ENCODE data around the gene METTL25. TPM values are rescaled to one million over a fixed set of nuclear protein-coding genes. Genes with fewer than 3 reads are reported as not detected.

METTL25 gene
- total and polyA plus RNA-seq, 2 of the 8 experiments (the other 6 are each of a cell fraction or from before 2014, with no cell fraction given) = 2.4 to 8.3 TPM

DNA sequence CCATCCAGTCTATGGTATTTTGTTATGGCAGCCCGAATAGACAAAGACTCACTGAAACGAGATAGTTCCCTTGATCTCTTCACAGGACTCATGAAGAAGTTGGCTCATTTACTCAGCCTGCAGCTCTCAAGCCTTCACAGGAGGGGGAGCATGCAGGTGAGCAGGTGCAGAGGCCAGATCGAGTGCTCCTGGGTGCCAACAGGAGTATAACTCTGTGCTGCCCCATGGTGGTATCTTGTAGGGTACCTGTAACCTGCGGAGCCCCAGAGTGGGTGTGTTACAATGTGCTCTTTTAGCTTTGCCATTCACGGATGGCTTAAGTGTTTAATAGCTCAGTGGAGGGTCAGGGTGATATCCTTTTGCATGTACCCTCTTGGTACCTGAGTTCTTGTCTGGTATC lies 159.5 kb downstream of the METTL25 start:
- DNase-seq (ENCODE audit: low read depth in 1 of 2, low spot score in 2 of 2) = no peak

More for the DNA sequence above, 159.5 kb downstream of the METTL25 start:
- H2BK15ac ChIP-seq (ENCODE audit: low read length) = no peak overlapping the region
- ChIA-PET POLR2A (ENCODE audit: partially characterized antibody) (no interaction called here), CTCF (ENCODE audit: partially characterized antibody) (interaction anchor here (0.6 to 4.4 kb wide), 11 partner anchors 9 to 1308 kb away, joined by 3 to 27 read pairs (median 4); partner anchors contain the start of genes CCDC59 and METTL25)
- H4K5ac ChIP-seq (ENCODE audit: insufficient read length, low read depth, low read length) = no peak overlapping the region
- WGBS, 2 experiments (ENCODE audit: extremely low coverage in 1 of 2, insufficient coverage in 1 of 2, insufficient read length in 1 of 2, insufficient replicate concordance in 2 of 2, low coverage in 1 of 2, low lambda C conversion rate in 2 of 2, missing lambda C conversion rate in 1 of 2) = 86% methylated on average over 5 of the region's 5 CpGs; no CpG with 5 or more reads in 1 of the 2 experiments
- no peak overlapping the region for H3K4me2 ChIP-seq (ENCODE audit: insufficient read depth in 1 of 2, low read depth in 2 of 2, low read length in 2 of 2)
- no peak overlapping the region for H2BK120ac ChIP-seq (replicated peaks; ENCODE audit: low read depth, low read length)
- no peak for FAIRE-seq
- H2BK5ac ChIP-seq (ENCODE audit: low read depth, low read length) = no peak overlapping the region
- H3K36me3 ChIP-seq (ENCODE audit: control insufficient read depth in 2 of 4, insufficient read depth in 4 of 4, low read length in 3 of 4) = no peaks in the 10 kb centered on the region
- no peaks in the 10 kb centered on the region for H3K79me1 ChIP-seq (ENCODE audit: low read depth, low read length)
- no peaks in the 10 kb centered on the region for H3K79me2 ChIP-seq (ENCODE audit: control insufficient read depth in 1 of 2, insufficient read depth in 2 of 2, low read length in 2 of 2)
- no peak overlapping the region for H2AK5ac ChIP-seq (ENCODE audit: low read depth, low read length)
- no peaks in the 10 kb centered on the region for H4K20me1 ChIP-seq (replicated peaks in 1 of 2; ENCODE audit: control insufficient read depth in 1 of 2, insufficient read depth in 2 of 2, low read length in 2 of 2)
- no peak overlapping the region for H2BK20ac ChIP-seq (ENCODE audit: low read length)
- no peak overlapping the region for H3K14ac ChIP-seq (ENCODE audit: insufficient read length)
- TF ChIP-seq EP300 (IDR thresholded peaks at IDR 0.05; ENCODE audit: borderline replicate concordance in 1 of 2, low read depth in 2 of 2, low read length in 2 of 2) (no peak), RAD21 (IDR thresholded peaks at IDR 0.05 in 1 of 2, conservative IDR thresholded peaks at IDR 0.05 in 1 of 2; ENCODE audit: low read depth in 2 of 2, low read length in 2 of 2) (peak; percentile 4 to 33; a peak in 2 of 4 replicates), CBX5 (IDR thresholded peaks at IDR 0.05; ENCODE audit: low read depth, low read length) (no peak), EGR1 (IDR thresholded peaks at IDR 0.05; ENCODE audit: borderline replicate concordance, low read depth, low read length) (no peak), CEBPB (IDR thresholded peaks at IDR 0.05; ENCODE audit: low read depth, low read length) (no peak), SP2 (IDR thresholded peaks at IDR 0.05; ENCODE audit: low read length) (no peak)
- TF ChIP-seq, protein P1, sequence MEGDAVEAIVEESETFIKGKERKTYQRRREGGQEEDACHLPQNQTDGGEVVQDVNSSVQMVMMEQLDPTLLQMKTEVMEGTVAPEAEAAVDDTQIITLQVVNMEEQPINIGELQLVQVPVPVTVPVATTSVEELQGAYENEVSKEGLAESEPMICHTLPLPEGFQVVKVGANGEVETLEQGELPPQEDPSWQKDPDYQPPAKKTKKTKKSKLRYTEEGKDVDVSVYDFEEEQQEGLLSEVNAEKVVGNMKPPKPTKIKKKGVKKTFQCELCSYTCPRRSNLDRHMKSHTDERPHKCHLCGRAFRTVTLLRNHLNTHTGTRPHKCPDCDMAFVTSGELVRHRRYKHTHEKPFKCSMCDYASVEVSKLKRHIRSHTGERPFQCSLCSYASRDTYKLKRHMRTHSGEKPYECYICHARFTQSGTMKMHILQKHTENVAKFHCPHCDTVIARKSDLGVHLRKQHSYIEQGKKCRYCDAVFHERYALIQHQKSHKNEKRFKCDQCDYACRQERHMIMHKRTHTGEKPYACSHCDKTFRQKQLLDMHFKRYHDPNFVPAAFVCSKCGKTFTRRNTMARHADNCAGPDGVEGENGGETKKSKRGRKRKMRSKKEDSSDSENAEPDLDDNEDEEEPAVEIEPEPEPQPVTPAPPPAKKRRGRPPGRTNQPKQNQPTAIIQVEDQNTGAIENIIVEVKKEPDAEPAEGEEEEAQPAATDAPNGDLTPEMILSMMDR (IDR thresholded peaks at IDR 0.05; ENCODE audit: control extremely low read depth in 1 of 3, insufficient read depth in 1 of 3, low read depth in 1 of 3, low read length in 3 of 3) = peak in 2 of 3 experiments; percentile 26 to 45; a peak in 3 of 4 replicates
- TF ChIP-seq, protein P2, sequence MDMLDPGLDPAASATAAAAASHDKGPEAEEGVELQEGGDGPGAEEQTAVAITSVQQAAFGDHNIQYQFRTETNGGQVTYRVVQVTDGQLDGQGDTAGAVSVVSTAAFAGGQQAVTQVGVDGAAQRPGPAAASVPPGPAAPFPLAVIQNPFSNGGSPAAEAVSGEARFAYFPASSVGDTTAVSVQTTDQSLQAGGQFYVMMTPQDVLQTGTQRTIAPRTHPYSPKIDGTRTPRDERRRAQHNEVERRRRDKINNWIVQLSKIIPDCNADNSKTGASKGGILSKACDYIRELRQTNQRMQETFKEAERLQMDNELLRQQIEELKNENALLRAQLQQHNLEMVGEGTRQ (IDR thresholded peaks at IDR 0.05; ENCODE audit: low read length) = no peak
- H3K9ac ChIP-seq (replicated peaks in 1 of 4; ENCODE audit: extremely low read depth in 1 of 4, low read depth in 3 of 4, low read length in 3 of 4) = no peak overlapping the region
- H3K23me2 ChIP-seq (ENCODE audit: low read depth, low read length) = no peaks in the 10 kb centered on the region
- H4K8ac ChIP-seq (ENCODE audit: extremely low read depth, insufficient read depth, low read length) = no peak overlapping the region
- H3K4me1 ChIP-seq (replicated peaks in 1 of 4; ENCODE audit: control insufficient read depth in 3 of 4, insufficient read depth in 4 of 4, low read length in 3 of 4) = no peaks in the 10 kb centered on the region
- H3K4me3 ChIP-seq (ENCODE audit: extremely low read depth in 1 of 4, insufficient read depth in 2 of 4, low read depth in 3 of 4, low read length in 4 of 4) = no peak overlapping the region
- H3K18ac ChIP-seq (ENCODE audit: extremely low read depth, low read length) = no peak overlapping the region
- no peaks in the 10 kb centered on the region for H3K27me3 ChIP-seq (replicated peaks in 1 of 4; ENCODE audit: control insufficient read depth in 3 of 4, extremely low read depth in 1 of 4, insufficient read depth in 3 of 4, low read length in 3 of 4)
- H3K56ac ChIP-seq (replicated peaks; ENCODE audit: insufficient read length, low read depth, low read length) = no peak overlapping the region
- H2AFZ ChIP-seq (ENCODE audit: low read length) = no peak overlapping the region
- no peak overlapping the region for H4K91ac ChIP-seq (replicated peaks; ENCODE audit: insufficient read length, low read length)
- no peak overlapping the region for H3K23ac ChIP-seq (ENCODE audit: insufficient read length)
- no peak overlapping the region for H3K4ac ChIP-seq (replicated peaks; ENCODE audit: insufficient read length, low read depth, low read length)
- H3K27ac ChIP-seq (ENCODE audit: low read depth, low read length) = no peak overlapping the region
- H3K9me3 ChIP-seq (ENCODE audit: insufficient read depth in 2 of 2, low read depth in 1 of 2, low read length in 1 of 2) = no peaks in the 10 kb centered on the region
- no peak overlapping the region for H2BK12ac ChIP-seq (ENCODE audit: low read depth, low read length)
